H1 (cell line): Measurements from ENCODE around the gene RAPGEF1. TPM values are rescaled to one million over a fixed set of nuclear protein-coding genes. Genes with fewer than 3 reads are reported as not detected.

Experiments
- CTCF ChIA-PET: fragments of 300-600 bp; sonication (Branson Sonifier 250); formaldehyde crosslinking; loops from one replicate; lab custom pipeline; 2021; ENCODE audit not compliant: partially characterized antibody; lab: Charles Lee
- POLR2A ChIA-PET: fragments of 300-600 bp; sonication (Branson Sonifier 250); formaldehyde crosslinking; loops from one replicate; lab custom pipeline; 2021; ENCODE audit warnings: inconsistent platforms; ENCODE audit not compliant: partially characterized antibody; lab: Charles Lee
- DNase-seq, 2 experiments: peaks; one replicate each; pipeline versions ENCODE4 v3.0.0 to v3.0.0-alpha.2; 2010 to 2022; ENCODE audit warnings: low spot score in 2 of 2, low read depth in 1 of 2, mixed read lengths in 1 of 2
- FAIRE-seq: peaks from 2 replicates; lab custom pipeline; 2011; peaks lifted over from hg19 to GRCh38; lab: Jason Lieb, UNC
- H2AFZ ChIP-seq: 2 replicates; pipeline ENCODE4 v1.8.1; 2012; ENCODE audit warnings: low read length, inconsistent platforms
- H2AK5ac ChIP-seq: 2 replicates; pipeline ENCODE4 v1.6.1; 2013; ENCODE audit warnings: low read depth, low read length
- H2BK120ac ChIP-seq: replicated peaks from 2 replicates; pipeline ENCODE3; 2013; ENCODE audit warnings: low read depth, low read length, inconsistent platforms
- H2BK12ac ChIP-seq: 2 replicates; pipeline ENCODE4 v1.6.1; 2013; ENCODE audit warnings: low read depth, low read length
- H2BK15ac ChIP-seq: 2 replicates; pipeline ENCODE4 v1.6.1; 2013; ENCODE audit warnings: low read length
- H2BK20ac ChIP-seq: 2 replicates; pipeline ENCODE4 v1.6.1; 2013; ENCODE audit warnings: low read length
- H2BK5ac ChIP-seq: 2 replicates; pipeline ENCODE4 v1.6.1; 2013; ENCODE audit warnings: low read depth, low read length
- H3K14ac ChIP-seq: 2 replicates; pipeline ENCODE4 v1.6.1; 2013; ENCODE audit warnings: inconsistent platforms; ENCODE audit not compliant: insufficient read length
- H3K18ac ChIP-seq: 2 replicates; pipeline ENCODE4 v1.6.1; 2013; ENCODE audit warnings: low read length; ENCODE audit errors: extremely low read depth
- H3K23ac ChIP-seq: 2 replicates; pipeline ENCODE4 v1.6.1; 2013; ENCODE audit warnings: inconsistent platforms; ENCODE audit not compliant: insufficient read length
- H3K23me2 ChIP-seq: 2 replicates; pipeline ENCODE4 v1.6.1; 2013; ENCODE audit warnings: low read depth, low read length
- H3K27ac ChIP-seq: 2 replicates; pipeline ENCODE4 v1.6.1; 2011; ENCODE audit warnings: low read depth, low read length, inconsistent platforms
- H3K27me3 ChIP-seq, 4 experiments: replicated peaks in 1 of 4; 1 replicate in 1 of 4; 2 replicates in 3 of 4; pipeline versions ENCODE4 v1.6.1 to v1.8.1; 2011 to 2013; ENCODE audit warnings: low read length in 3 of 4, mild to moderate bottlenecking in 3 of 4, inconsistent platforms in 2 of 4, mixed read lengths in 2 of 4, moderate library complexity in 1 of 4; ENCODE audit not compliant: control insufficient read depth in 3 of 4, insufficient read depth in 3 of 4; ENCODE audit errors: extremely low read depth in 1 of 4
- H3K36me3 ChIP-seq, 4 experiments: 2 replicates each; pipeline versions ENCODE4 v1.6.1 to v1.8.1; 2011 to 2013; ENCODE audit warnings: mild to moderate bottlenecking in 4 of 4, low read length in 3 of 4, moderate library complexity in 2 of 4, control low read depth in 1 of 4, inconsistent platforms in 1 of 4; ENCODE audit not compliant: insufficient read depth in 4 of 4, control insufficient read depth in 2 of 4
- H3K4ac ChIP-seq: replicated peaks from 2 replicates; pipeline ENCODE3; 2013; ENCODE audit warnings: low read length, low read depth, mixed read lengths, inconsistent platforms; ENCODE audit not compliant: insufficient read length
- H3K4me1 ChIP-seq, 4 experiments: replicated peaks in 1 of 4; 1 replicate in 1 of 4; 2 replicates in 3 of 4; pipeline versions ENCODE4 v1.6.1 to v1.8.1; 2011 to 2013; ENCODE audit warnings: low read length in 3 of 4, inconsistent platforms in 2 of 4, mixed read lengths in 1 of 4; ENCODE audit not compliant: insufficient read depth in 4 of 4, control insufficient read depth in 3 of 4
- H3K4me2 ChIP-seq, 2 experiments: 2 replicates each; pipeline versions ENCODE4 v1.6.1 to v1.8.1; 2011 to 2013; ENCODE audit warnings: low read depth in 2 of 2, low read length in 2 of 2, control low read depth in 1 of 2, inconsistent platforms in 1 of 2, mild to moderate bottlenecking in 1 of 2; ENCODE audit not compliant: insufficient read depth in 1 of 2
- H3K4me3 ChIP-seq, 4 experiments: fragments of 200-600, 300-600 bp in 1 of 4; sonication (generic), shearing (Covaris generic), sonication (Bioruptor Twin) in 1 of 4; 2 replicates each; pipeline versions ENCODE4 v1.5.1 to v1.8.1; 2011 to 2016; ENCODE audit warnings: low read length in 4 of 4, low read depth in 3 of 4, control low read depth in 2 of 4, inconsistent platforms in 2 of 4, mild to moderate bottlenecking in 2 of 4, mixed read lengths in 1 of 4, moderate library complexity in 1 of 4; ENCODE audit not compliant: insufficient read depth in 2 of 4; ENCODE audit errors: extremely low read depth in 1 of 4
- H3K56ac ChIP-seq: replicated peaks from 2 replicates; pipeline ENCODE3; 2013; ENCODE audit warnings: low read depth, mild to moderate bottlenecking, mixed read lengths, low read length, inconsistent platforms; ENCODE audit not compliant: insufficient read length
- H3K79me1 ChIP-seq: 2 replicates; pipeline ENCODE4 v1.6.1; 2013; ENCODE audit warnings: low read depth, low read length, control low read depth
- H3K79me2 ChIP-seq, 2 experiments: 2 replicates each; pipeline versions ENCODE4 v1.6.1 to v1.8.1; 2012 to 2013; ENCODE audit warnings: low read length in 2 of 2, mild to moderate bottlenecking in 2 of 2, inconsistent platforms in 1 of 2; ENCODE audit not compliant: insufficient read depth in 2 of 2, control insufficient read depth in 1 of 2
- H3K9ac ChIP-seq, 4 experiments: replicated peaks in 1 of 4; 1 replicate in 1 of 4; 2 replicates in 3 of 4; pipeline versions ENCODE4 v1.6.1 to v1.8.1; 2011 to 2013; ENCODE audit warnings: low read depth in 3 of 4, low read length in 3 of 4, control low read depth in 2 of 4, mild to moderate bottlenecking in 2 of 4, moderate library complexity in 2 of 4, inconsistent platforms in 1 of 4; ENCODE audit errors: extremely low read depth in 1 of 4
- H3K9me3 ChIP-seq, 2 experiments: 2 replicates each; pipeline versions ENCODE4 v1.6.1 to v1.8.1; 2012 to 2013; ENCODE audit warnings: mild to moderate bottlenecking in 2 of 2, moderate library complexity in 2 of 2, control low read depth in 1 of 2, inconsistent platforms in 1 of 2, low read depth in 1 of 2, low read length in 1 of 2, mixed read lengths in 1 of 2; ENCODE audit not compliant: insufficient read depth in 2 of 2
- H4K20me1 ChIP-seq, 2 experiments: replicated peaks in 1 of 2; 2 replicates each; pipeline versions ENCODE3 to v1.8.1; 2011 to 2013; ENCODE audit warnings: inconsistent platforms in 2 of 2, low read length in 2 of 2, mild to moderate bottlenecking in 1 of 2; ENCODE audit not compliant: insufficient read depth in 2 of 2, control insufficient read depth in 1 of 2
- H4K5ac ChIP-seq: 2 replicates; pipeline ENCODE4 v1.6.1; 2013; ENCODE audit warnings: low read length, low read depth, mixed read lengths, inconsistent platforms; ENCODE audit not compliant: insufficient read length
- H4K8ac ChIP-seq: 2 replicates; pipeline ENCODE4 v1.8.0; 2013; ENCODE audit warnings: mild to moderate bottlenecking, moderate library complexity, low read length, inconsistent platforms; ENCODE audit not compliant: insufficient read depth; ENCODE audit errors: extremely low read depth
- H4K91ac ChIP-seq: replicated peaks from 2 replicates; pipeline ENCODE3; 2013; ENCODE audit warnings: low read length, mixed read lengths, inconsistent platforms; ENCODE audit not compliant: insufficient read length
- ATF2 ChIP-seq: IDR thresholded peaks from 2 replicates; pipeline ENCODE4 v1.6.1; 2012; ENCODE audit warnings: low read length, inconsistent platforms
- CEBPB ChIP-seq: IDR thresholded peaks from 2 replicates; pipeline ENCODE4 v1.6.1; 2012; ENCODE audit warnings: low read depth, low read length
- CHD1 ChIP-seq: IDR thresholded peaks from 2 replicates; pipeline ENCODE4 v1.6.1; 2012; ENCODE audit warnings: low read depth, low read length, improper control_type of control experiment
- EZH2 ChIP-seq: fragments of 200-600 bp; sonication (generic); IDR thresholded peaks from 2 replicates; pipeline ENCODE4 v1.7.1; 2012; ENCODE audit warnings: low read depth, mild to moderate bottlenecking, moderate library complexity, low read length, inconsistent platforms; ENCODE audit not compliant: severe bottlenecking
- HDAC6 ChIP-seq: IDR thresholded peaks from one replicate; pipeline ENCODE4 v1.7.1; 2012; ENCODE audit warnings: low read depth, mild to moderate bottlenecking, inconsistent platforms, low read length, moderate library complexity
- JUND ChIP-seq: IDR thresholded peaks from 2 replicates; pipeline ENCODE4 v1.6.1; 2011; ENCODE audit warnings: mild to moderate bottlenecking, improper control_type of control experiment, low read length
- KDM5A ChIP-seq: fragments of 200-600 bp; IDR thresholded peaks from 2 replicates; pipeline ENCODE4 v1.7.1; 2012; ENCODE audit warnings: mild to moderate bottlenecking, low read length, inconsistent platforms, mixed read lengths
- MAX ChIP-seq: IDR thresholded peaks from 2 replicates; pipeline ENCODE4 v1.6.1; 2012; ENCODE audit warnings: inconsistent platforms
- RBBP5 ChIP-seq: IDR thresholded peaks from 2 replicates; pipeline ENCODE4 v1.7.1; 2012; ENCODE audit warnings: low read depth, mild to moderate bottlenecking, inconsistent platforms, low read length, moderate library complexity, borderline replicate concordance
- SP4 ChIP-seq: IDR thresholded peaks from 2 replicates; pipeline ENCODE4 v1.6.1; 2012; ENCODE audit warnings: low read length, inconsistent platforms
- WGBS, 2 experiments: shearing (Covaris generic) in 1 of 2; methylation state at CpG; one replicate each; pipeline versions ENCODE4 v1.1.6 to v1.1.7; 2013 to 2015; ENCODE audit warnings: low lambda C conversion rate in 2 of 2, mixed read lengths in 2 of 2, inconsistent platforms in 1 of 2, low coverage in 1 of 2, missing lambda C conversion rate in 1 of 2; ENCODE audit not compliant: insufficient replicate concordance in 2 of 2, insufficient coverage in 1 of 2, insufficient read length in 1 of 2; ENCODE audit errors: extremely low coverage in 1 of 2, missing lambda C conversion rate in 1 of 2; 5-methylcytosine and 5-hydroxymethylcytosine counted together
- polyA plus RNA-seq, 7 experiments: library from polyadenylated mRNA; depleted of rRNA in 3 of 7; stranded (reverse) in 5 of 7; unstranded in 2 of 7; fragments of >200 nt in 5 of 7; fragments of 200-250 nt in 2 of 7; gene quantifications; 1 replicate in 5 of 7; 2 replicates in 1 of 7; 4 replicates in 1 of 7; pipeline versions ENCODE4 v1.2.1 to v1.2.3, GENCODE V29; 2011 to 2013; ENCODE audit warnings: missing spikeins in 2 of 7, mixed read lengths in 2 of 7
- total RNA-seq: library from RNA; stranded (reverse); fragmentation: NEBNext Ultra II Directional; extraction: Animal tissue kit (Norgen Biotek cat#: 25700); gene quantifications from 2 replicates; pipeline ENCODE4 v1.2.1, GENCODE V29; 2021

The RAPGEF1 gene
- total and polyA plus RNA-seq, 2 of the 8 experiments (the other 6 are each of a cell fraction or from before 2014, with no cell fraction given): 29.7 to 78.9 TPM

- Histone ChIP-seq H3K4me2 (peak overlapping the region; percentile 58 to 72), H3K4me1 (no peaks in the 10 kb centered on the region; a peak in 2 of 7 replicates), H3K27ac (no peak overlapping the region), H4K8ac (no peak overlapping the region), H3K36me3 (no peaks in the 10 kb centered on the region), H4K91ac (no peak overlapping the region), H3K4ac (no peak overlapping the region), H3K4me3 (peak overlapping the region in 2 of 4 experiments; percentile 7 to 75; a peak in 3 of 8 replicates), H2BK5ac (no peak overlapping the region), H3K9ac (no peak overlapping the region), H4K20me1 (peaks cover 0 to 2% of the 10 kb centered on the region in 2 experiments), H3K23ac (no peak overlapping the region), H3K56ac (no peak overlapping the region), H3K9me3 (peaks cover 7 to 11% of the 10 kb centered on the region in 2 experiments), H3K27me3 (peaks cover 13 to 34% (median 29%) of the 10 kb centered on the region in 4 experiments), H3K79me2 (no peaks in the 10 kb centered on the region), H4K5ac (no peak overlapping the region), H2BK120ac (no peak overlapping the region), H3K23me2 (peaks cover 11% of the 10 kb centered on the region; the same call in 1 of the 2 replicates), H2BK15ac (no peak overlapping the region), H2AK5ac (no peak overlapping the region), H2BK20ac (no peak overlapping the region), H2BK12ac (no peak overlapping the region), H3K18ac (no peak overlapping the region), H3K79me1 (no peaks in the 10 kb centered on the region), H2AFZ (no peak overlapping the region), H3K14ac (no peak overlapping the region)
- ChIA-PET CTCF (no interaction called here), POLR2A (interaction anchor here (0.8 to 1.5 kb wide), 4 partner anchors 9 to 53 kb away, joined by 3 to 5 read pairs (median 4); partner anchors contain the start of gene PRRT1B)
- no peak for FAIRE-seq
- peak in 1 of 2 experiments; percentile 53 for DNase-seq
- 64% methylated on average over 3 of the region's 60 CpGs; no CpG with 5 or more reads in 1 of the 2 experiments for WGBS, 2 experiments
- TF ChIP-seq CEBPB: no peak
- no peak for TF ChIP-seq HDAC6
- TF ChIP-seq KDM5A: no peak
- TF ChIP-seq RBBP5: no peak
- TF ChIP-seq SP4: no peak
- TF ChIP-seq JUND: no peak
- TF ChIP-seq CHD1: no peak
- peak; percentile 5 for TF ChIP-seq EZH2
- 0 out of 2 replicates have a peak, but pooled peaks have one; percentile 22 for TF ChIP-seq MAX
- no peak for TF ChIP-seq ATF2
Measured at GRCh38 chr9:131554087-131554842, 185.6 kb downstream of the RAPGEF1 start.
